Transverse colon (tissue), 4 donors: Measurements from ENCODE around the gene PARM1. TPM values are rescaled to one million over a fixed set of nuclear protein-coding genes. Genes with fewer than 3 reads are reported as not detected.
A peak's percentile ranks its signal among the peaks of the same experiment; 100 is the strongest.

Experiments used
- DNase-seq: peaks from one replicate; pipeline ENCODE4 v3.0.0-alpha.2; 2019
- H3K27ac ChIP-seq, 4 donors: fragments of 200-600 bp; sonication (generic); 2 replicates each; pipeline ENCODE4 v1.5.1; 2016 to 2018; ENCODE audit warnings: inconsistent platforms in 4 of 4
- H3K27me3 ChIP-seq: fragments of 200-600 bp; sonication (generic); 2 replicates; pipeline ENCODE4 v1.5.1; 2017; ENCODE audit warnings: inconsistent platforms
- H3K36me3 ChIP-seq, 4 donors: fragments of 200-600 bp; sonication (generic); 2 replicates each; pipeline ENCODE4 v1.5.1; 2017 to 2019; ENCODE audit warnings: inconsistent platforms in 4 of 4
- H3K4me1 ChIP-seq, 4 donors: fragments of 200-600 bp; sonication (generic); 2 replicates each; pipeline ENCODE4 v1.5.1; 2017 to 2020; ENCODE audit warnings: inconsistent platforms in 4 of 4
- H3K4me3 ChIP-seq, 4 donors: fragments of 200-600 bp; sonication (generic); 1 replicate in 1 of 4; 2 replicates in 3 of 4; pipeline versions ENCODE4 v1.5.1 to v1.6.1; 2017 to 2019; ENCODE audit warnings: inconsistent platforms in 4 of 4
- H3K9me3 ChIP-seq, 2 donors: fragments of 200-600 bp; sonication (generic); 2 replicates each; pipeline ENCODE4 v1.5.1; 2017 to 2019; ENCODE audit warnings: inconsistent platforms in 2 of 2
- EP300 ChIP-seq: sonication (generic); formaldehyde crosslinking; IDR thresholded peaks from one replicate; pipeline ENCODE4 v1.6.1; 2017; ENCODE audit warnings: antibody characterized with exemption, low read depth
- POLR2A ChIP-seq: fragments of 450-650 bp; IDR thresholded peaks from one replicate; pipeline ENCODE4 v1.6.1; 2016; ENCODE audit warnings: antibody characterized with exemption, mild to moderate bottlenecking, moderate library complexity
- POLR2AphosphoS5 ChIP-seq, 3 donors: sonication (generic); formaldehyde crosslinking; IDR thresholded peaks; one replicate each; pipeline ENCODE4 v1.6.1; 2016; ENCODE audit warnings: antibody characterized with exemption in 3 of 3
- WGBS, 2 donors: methylation state at CpG; one replicate each; pipeline ENCODE4 v1.1.5; 2018; ENCODE audit warnings: low coverage in 1 of 2; 5-methylcytosine and 5-hydroxymethylcytosine counted together
- in situ Hi-C, 4 donors: fragments of 200-750 bp; cut with MboI; loops; one replicate each; pipeline versions ENCODE4 v1.15.0 to v1.15.1; 2017; ENCODE audit warnings: low sequenced_read_pairs in 3 of 4, low pct_ligation_motif_present in 1 of 4, low pct_unique_long_range_greater_than_20kb in 1 of 4
- intact Hi-C: fragments of 100-400 bp; cut with DNase I; formaldehyde crosslinking; loops from one replicate; pipeline ENCODE4 v1.15.1; 2023; ENCODE audit warnings: low total_unique reads
- total RNA-seq, 4 donors: library from RNA; depleted of rRNA; stranded (reverse); fragments of >200 nt; gene quantifications; one replicate each; pipeline ENCODE4 v1.1.0, GENCODE V29; 2016
- TF ChIP-seq, protein P1 (sequence below), 5 experiments: fragments of 200-600 bp in 3 of 5; fragments of 450-650 bp in 2 of 5; sonication (generic) in 3 of 5; IDR thresholded peaks; 1 replicate in 2 of 5; 2 replicates in 3 of 5; pipeline ENCODE4 v1.5.1; 2016 to 2017; ENCODE audit warnings: antibody characterized with exemption in 5 of 5, inconsistent platforms in 3 of 5, mild to moderate bottlenecking in 2 of 5, moderate library complexity in 1 of 5

The PARM1 gene
- total RNA-seq, 4 donors from 2014 or later, result 61.7 to 183 (median 120) TPM

DNA sequence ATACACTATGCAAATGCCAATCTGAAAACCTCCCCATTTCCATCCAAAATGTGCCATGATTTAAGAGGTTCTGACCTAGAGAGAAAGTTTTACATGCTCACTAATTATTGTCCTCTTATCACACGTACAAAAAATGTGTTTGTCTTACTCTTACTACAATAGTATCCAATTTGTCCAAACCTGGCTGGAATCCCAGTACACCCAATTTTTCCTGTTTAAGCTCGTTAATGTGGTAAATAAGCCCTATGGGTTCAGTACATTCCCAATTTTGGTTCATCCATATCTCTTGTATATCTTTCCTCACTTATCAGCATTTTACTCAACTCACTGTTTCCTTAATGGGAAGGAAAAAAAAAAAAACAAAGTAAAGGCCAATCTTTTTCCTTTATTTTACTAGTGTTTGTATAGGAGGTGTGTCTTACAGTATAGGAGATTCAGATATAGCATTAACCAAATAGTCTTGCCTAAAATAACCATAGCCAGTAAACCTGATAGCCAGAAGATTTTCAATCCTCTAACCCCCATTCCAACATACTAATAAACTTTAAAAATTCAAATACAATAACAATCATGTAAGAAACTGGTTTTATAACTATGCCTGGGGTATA, 109.8 kb downstream of the PARM1 start:
- intact Hi-C loops, result no loop called here
- no peak for DNase-seq

DNA sequence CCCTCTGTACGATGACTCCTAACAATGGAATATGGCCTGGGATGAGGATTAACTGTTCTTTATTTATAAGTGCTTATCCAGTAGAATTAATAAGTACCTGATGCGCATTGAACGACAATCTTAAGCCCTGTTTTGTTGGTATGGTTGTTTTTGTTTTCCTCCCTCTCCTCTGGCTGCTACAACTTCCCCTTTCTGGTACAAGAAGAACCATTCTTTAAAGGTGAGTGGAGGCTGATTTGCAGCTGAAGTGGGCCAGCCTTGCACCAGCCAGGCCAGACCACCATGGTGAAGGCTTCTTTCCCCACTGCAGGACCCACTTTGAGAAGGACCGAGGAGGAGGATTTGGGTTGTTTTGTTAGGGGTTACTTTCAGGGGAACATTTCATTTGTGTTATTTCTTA, 113.3 kb downstream of the PARM1 start:
- WGBS, 2 donors, result 93% methylated on average over 4 of the region's 4 CpGs; no CpG with 5 or more reads in 1 of the 2 donors
- intact Hi-C loops (no loop called here), in situ Hi-C loops (no loop called here)
- Histone ChIP-seq H3K27me3 (no peaks in the 10 kb centered on the region), H3K4me3 (no peak overlapping the region), H3K9me3 (no peaks in the 10 kb centered on the region), H3K27ac (no peak overlapping the region), H3K36me3 (no peaks in the 10 kb centered on the region), H3K4me1 (peaks cover 0 to 16% (median 10%) of the 10 kb centered on the region in 4 donors)
- no peak for DNase-seq
- TF ChIP-seq, protein P1, sequence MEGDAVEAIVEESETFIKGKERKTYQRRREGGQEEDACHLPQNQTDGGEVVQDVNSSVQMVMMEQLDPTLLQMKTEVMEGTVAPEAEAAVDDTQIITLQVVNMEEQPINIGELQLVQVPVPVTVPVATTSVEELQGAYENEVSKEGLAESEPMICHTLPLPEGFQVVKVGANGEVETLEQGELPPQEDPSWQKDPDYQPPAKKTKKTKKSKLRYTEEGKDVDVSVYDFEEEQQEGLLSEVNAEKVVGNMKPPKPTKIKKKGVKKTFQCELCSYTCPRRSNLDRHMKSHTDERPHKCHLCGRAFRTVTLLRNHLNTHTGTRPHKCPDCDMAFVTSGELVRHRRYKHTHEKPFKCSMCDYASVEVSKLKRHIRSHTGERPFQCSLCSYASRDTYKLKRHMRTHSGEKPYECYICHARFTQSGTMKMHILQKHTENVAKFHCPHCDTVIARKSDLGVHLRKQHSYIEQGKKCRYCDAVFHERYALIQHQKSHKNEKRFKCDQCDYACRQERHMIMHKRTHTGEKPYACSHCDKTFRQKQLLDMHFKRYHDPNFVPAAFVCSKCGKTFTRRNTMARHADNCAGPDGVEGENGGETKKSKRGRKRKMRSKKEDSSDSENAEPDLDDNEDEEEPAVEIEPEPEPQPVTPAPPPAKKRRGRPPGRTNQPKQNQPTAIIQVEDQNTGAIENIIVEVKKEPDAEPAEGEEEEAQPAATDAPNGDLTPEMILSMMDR (IDR thresholded peaks at IDR 0.05), result no peak
- TF ChIP-seq POLR2A, result no peak
- TF ChIP-seq POLR2AphosphoS5 (IDR thresholded peaks at IDR 0.05), result no peak
- TF ChIP-seq EP300, result no peak

More for the DNA sequence above, 109.8 kb downstream of the PARM1 start:
- Histone ChIP-seq H3K36me3 (no peaks in the 10 kb centered on the region), H3K27me3 (no peaks in the 10 kb centered on the region), H3K9me3 (no peaks in the 10 kb centered on the region), H3K4me1 (peaks cover 0 to 31% (median 10%) of the 10 kb centered on the region in 4 donors), H3K4me3 (no peak overlapping the region), H3K27ac (peak overlapping the region in 2 of 4 donors; percentile 15 to 16)
- TF ChIP-seq POLR2AphosphoS5 (IDR thresholded peaks at IDR 0.05) (no peak), EP300 (no peak), POLR2A (no peak)
- TF ChIP-seq, protein P1 (IDR thresholded peaks at IDR 0.05), result no peak
- 37 to 41% methylated on average over 2 of the region's 2 CpGs for WGBS, 2 donors
- in situ Hi-C loops, result no loop called here

GRCh38 chr4:75046641-75047040, 113.7 kb downstream of the PARM1 start:
- Histone ChIP-seq H3K27ac (no peak overlapping the region), H3K4me3 (no peak overlapping the region), H3K4me1 (peaks cover 0 to 16% (median 10%) of the 10 kb centered on the region in 4 donors), H3K27me3 (no peaks in the 10 kb centered on the region), H3K9me3 (no peaks in the 10 kb centered on the region), H3K36me3 (no peaks in the 10 kb centered on the region)
- no peak for DNase-seq
- TF ChIP-seq, protein P1 (IDR thresholded peaks at IDR 0.05), result no peak
- TF ChIP-seq POLR2A (no peak), POLR2AphosphoS5 (IDR thresholded peaks at IDR 0.05) (no peak), EP300 (no peak)
- 68% methylated on average over 2 of the region's 2 CpGs; no CpG with 5 or more reads in 1 of the 2 donors for WGBS, 2 donors
- in situ Hi-C loops, result no loop called here
- intact Hi-C loops, result no loop called here

DNA sequence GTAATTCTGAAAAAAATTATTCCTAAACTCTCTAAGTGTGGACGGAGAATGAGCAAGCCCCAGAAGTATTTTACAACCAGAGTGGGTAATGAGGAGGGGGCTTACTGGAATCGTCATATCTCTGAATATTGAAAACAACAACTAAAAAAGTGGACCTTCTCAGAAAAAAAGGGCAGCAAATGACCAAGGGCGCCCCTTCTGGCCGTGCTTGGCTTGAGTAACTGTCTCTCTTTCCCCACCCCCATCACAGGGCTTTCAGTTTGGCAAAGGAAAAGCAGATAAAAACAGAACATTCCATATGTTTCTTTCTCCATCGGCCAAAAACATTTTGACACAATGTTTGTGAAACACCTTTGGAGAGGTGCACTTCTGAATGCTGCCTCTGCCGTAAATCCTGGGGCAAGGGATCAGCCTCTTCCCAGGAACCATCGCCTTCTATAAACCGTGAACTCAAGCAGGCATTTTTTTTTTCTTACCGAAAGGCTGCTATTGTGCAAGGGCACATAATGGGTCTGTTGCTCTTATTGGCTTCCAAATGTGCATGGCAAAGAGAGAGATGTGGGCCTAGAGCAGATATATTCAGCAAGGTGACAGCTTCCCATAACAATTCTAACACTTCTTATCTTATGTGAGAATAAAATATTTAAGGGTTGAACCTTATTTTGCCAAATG, 115.4 kb downstream of the PARM1 start:
- H3K4me3 ChIP-seq, result no peak overlapping the region
- peaks cover 0 to 3% (median 2%) of the 10 kb centered on the region in 4 donors for H3K4me1 ChIP-seq
- no peak for TF ChIP-seq POLR2A
- TF ChIP-seq POLR2AphosphoS5 (IDR thresholded peaks at IDR 0.05), result no peak
- TF ChIP-seq, protein P1 (IDR thresholded peaks at IDR 0.05), result no peak
- TF ChIP-seq EP300, result no peak
- H3K9me3 ChIP-seq, result no peaks in the 10 kb centered on the region
- H3K36me3 ChIP-seq, result no peaks in the 10 kb centered on the region
- DNase-seq, result no peak
- in situ Hi-C loops (no loop called here), intact Hi-C loops (no loop called here)
- WGBS, 2 donors, result 33 to 85% methylated on average over 1 to 9 of the region's 9 CpGs
- H3K27ac ChIP-seq, result no peak overlapping the region
- H3K27me3 ChIP-seq, result no peaks in the 10 kb centered on the region
